Daoy (cell line): ENCODE measurements around the gene ELP4. TPM values are rescaled to one million over a fixed set of nuclear protein-coding genes. Genes with fewer than 3 reads are reported as not detected.
"Not testable (repeated sequence)": the region's sequence is repeated elsewhere in the genome, so short reads cannot be mapped to it uniquely, and the experiment has no call there.

Experiments
- DNase-seq: peaks from one replicate; pipeline ENCODE4 v3.0.0-alpha.2; 2015; ENCODE audit warnings: low read depth
- total RNA-seq: library from RNA; depleted of rRNA; stranded (reverse); fragments of >200 nt; shearing (Covaris generic); gene quantifications from 2 replicates; pipeline ENCODE4 v1.2.3, GENCODE V29; 2014

ELP4 gene
- total RNA-seq, 1 experiment from 2014 or later, result 24.1 TPM

DNA sequence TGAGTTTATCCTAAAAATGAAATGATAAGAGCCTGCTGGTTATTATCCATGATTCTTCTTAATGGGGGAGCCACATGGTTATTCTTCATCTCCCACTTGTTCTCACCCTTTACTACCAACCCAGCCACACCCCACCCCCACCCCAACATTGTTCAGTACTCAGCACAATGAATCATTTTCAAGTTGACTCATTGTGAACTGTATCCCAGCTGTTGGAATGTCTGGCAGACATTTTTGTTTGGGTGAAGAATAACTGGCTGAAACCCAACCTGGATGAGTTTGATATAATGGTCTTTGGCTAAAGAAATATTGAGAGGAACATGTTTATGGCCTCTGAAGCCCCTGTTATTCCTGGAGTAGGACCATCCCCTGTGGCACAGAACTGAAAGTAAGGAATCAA lies 136.2 kb downstream of the ELP4 start:
- peak; percentile 88 for DNase-seq

- no peak for DNase-seq
Observed at GRCh38 chr11:31646216-31646615, 136.6 kb downstream of the ELP4 start.

- DNase-seq, result no peak
Observed at GRCh38 chr11:31649129-31649966, 139.8 kb downstream of the ELP4 start.

DNA sequence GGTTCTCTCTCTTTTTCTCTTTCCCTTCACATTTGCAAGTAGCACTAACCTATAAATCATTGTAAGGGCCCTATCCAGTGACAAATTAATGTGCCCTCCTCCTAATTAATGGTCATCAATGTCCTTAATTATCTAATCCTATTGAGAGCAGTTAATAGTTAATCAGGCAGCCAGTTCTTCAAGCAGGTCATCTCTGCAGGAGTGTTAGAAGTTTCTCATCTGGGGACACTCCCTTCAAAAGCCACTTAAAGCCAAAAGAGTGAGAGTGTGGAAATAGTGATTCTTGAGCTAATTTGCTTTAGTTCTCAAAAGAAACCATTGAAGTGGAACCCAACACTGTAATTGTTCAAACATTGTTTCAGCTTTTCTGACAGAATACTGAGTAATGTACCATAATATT lies 141.6 kb downstream of the ELP4 start:
- no peak for DNase-seq

DNA sequence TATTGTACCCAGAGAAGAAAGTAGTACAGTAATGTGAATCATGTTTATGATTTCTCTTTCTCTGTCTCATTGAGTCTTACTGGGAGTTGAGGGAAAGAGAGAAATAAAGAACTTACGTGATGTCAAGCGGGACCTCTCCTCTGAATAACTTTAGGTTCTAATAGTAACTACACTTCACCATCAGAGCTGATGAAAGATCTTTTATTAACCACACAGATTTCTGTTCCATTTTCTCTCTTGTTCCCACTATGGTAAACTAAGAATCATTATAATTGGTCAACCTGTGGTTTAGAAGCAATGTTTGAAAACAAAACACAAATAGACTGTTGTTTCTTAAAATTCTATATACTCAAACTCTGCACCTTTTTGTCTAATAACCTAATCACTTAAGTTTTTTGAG lies 142.3 kb downstream of the ELP4 start:
- no peak for DNase-seq

DNA sequence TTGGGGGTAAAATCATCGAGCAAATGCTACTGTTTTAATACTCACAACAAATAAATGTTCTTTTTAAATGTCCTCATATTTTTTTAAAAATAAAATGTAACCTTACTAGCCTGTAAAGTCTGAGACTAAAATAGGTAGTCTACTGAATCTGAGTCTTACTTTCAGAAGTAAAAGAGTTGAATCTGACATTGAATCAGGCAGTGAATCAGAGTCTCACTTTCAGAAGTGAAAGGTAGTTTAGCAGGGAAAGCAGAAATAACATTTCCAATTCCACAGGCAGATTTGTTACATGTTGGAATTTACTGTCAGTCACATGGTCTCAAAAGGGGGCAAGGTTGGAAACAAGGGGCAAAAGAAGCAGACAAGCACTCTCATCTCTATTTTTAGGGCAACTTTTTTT lies 143.0 kb downstream of the ELP4 start:
- DNase-seq, result no peak

DNA sequence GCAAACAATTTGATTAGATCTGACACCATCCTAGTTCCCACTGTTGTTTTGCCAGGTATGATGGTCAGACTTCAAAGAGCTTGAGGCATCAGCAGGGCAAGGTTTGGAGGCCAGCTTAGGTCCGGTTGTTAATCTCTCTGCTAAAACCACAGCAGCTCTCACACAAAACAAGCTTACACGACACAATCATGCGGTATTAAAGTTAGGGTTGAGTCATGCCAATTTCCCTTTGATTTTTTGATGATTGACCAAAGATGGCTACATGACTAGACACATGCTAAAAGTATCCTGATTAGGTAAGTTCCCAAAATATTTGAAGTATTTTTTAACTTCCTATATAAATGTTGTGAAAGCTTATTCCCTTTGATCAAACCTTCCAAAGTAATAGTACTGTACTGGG lies 145.9 kb downstream of the ELP4 start:
- peak; percentile 67 for DNase-seq

DNA sequence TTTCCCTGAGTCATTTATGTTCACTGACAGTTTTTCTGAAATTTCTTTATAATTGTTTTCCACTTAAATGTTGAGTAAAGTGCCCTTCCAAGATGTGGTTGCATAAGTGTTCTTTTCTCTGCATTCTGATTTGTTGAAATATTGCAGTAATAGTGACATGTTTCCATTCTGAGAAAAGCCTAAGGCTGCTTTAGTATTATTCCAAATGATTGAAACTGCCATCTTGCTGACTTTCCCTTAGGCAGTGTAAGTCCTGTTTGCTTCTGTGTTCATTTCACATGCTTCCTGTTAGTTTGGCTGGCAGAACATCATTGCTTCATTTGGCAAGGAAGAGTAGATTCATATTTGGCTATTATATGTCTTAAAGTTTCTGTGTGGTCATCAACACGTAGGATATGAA lies 146.5 kb downstream of the ELP4 start:
- peak; percentile 4 for DNase-seq

GRCh38 chr11:31657091-31657490 lies 147.5 kb downstream of the ELP4 start:
- DNase-seq, result no peak

GRCh38 chr11:31664129-31664528 lies 154.6 kb downstream of the ELP4 start:
- DNase-seq, result no peak

- no peak for DNase-seq
Observed at GRCh38 chr11:31664954-31665353, 155.4 kb downstream of the ELP4 start.

- no peak for DNase-seq
Observed at GRCh38 chr11:31671681-31672080, 162.1 kb downstream of the ELP4 start.

- DNase-seq, result not testable (repeated sequence)
Observed at GRCh38 chr11:31673108-31673507, 163.5 kb downstream of the ELP4 start.

DNA sequence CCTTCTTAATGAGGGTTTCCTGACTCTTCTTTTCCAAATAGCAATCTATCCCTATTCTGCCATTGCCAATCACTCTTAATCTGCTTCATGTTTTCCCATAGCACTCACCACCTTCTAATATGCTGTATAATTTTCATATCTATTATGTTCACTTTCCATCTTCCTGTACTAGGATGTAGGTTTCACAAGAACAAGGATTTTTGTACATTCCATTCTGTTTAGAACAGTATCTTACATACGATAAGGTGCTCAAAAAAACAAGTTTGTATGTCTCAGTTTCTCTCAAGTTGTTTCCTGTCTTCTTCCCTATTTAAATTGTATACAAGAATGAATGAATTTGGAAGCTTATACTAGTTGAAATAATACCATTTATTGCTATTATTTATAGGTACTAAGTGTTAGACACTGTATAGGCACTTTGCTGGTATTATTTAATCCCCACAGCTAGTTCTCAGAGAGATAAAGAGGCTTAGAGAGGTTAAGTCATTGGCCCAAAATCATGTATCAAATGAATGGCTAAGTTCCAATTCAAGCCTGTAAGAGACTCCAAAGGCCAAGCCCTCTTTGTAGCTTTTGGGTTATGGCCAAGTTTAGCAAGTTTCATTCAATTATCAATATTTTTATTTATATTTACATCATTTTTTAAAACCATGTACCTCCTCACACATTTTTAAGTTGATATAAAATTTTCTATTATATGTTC lies 166.9 kb downstream of the ELP4 start:
- no peak for DNase-seq

DNA sequence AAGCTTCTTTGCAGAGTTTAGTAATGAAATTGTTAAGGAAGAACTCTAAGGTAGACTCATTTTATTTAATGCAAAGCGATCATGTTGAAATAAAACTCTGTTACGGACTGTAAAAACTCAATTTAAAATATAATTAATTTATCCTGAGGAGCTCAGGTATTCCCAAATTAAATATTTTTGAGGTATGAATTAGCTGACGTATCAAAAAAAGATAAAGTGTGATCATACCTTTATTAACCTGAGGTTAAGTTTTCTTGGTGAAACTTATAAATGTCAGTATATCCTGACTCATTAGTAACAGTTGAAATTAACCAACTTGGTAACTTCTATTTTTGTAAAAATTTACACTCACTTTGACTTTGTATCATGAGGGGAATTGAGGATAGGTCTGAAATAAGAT lies 171.2 kb downstream of the ELP4 start:
- DNase-seq, result no peak

DNA sequence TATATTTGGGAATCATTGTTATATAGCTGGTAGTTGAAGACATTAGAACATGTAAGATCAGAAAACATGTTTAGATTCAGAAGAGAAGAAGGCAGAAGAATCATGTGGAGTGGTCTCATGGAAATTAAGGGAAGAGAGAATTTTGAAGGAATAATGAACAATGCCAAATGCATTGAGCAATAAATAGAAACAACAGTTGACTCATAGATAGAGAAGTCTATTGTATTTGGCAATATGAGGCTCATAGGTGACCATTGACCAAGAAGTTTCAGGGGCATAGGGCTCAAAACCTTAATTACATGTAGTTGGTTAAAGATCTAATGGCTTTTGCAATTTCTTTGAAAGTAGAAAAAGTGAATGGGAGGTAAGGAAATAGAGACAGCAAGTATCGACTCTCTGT lies 177.7 kb downstream of the ELP4 start:
- no peak for DNase-seq

DNA sequence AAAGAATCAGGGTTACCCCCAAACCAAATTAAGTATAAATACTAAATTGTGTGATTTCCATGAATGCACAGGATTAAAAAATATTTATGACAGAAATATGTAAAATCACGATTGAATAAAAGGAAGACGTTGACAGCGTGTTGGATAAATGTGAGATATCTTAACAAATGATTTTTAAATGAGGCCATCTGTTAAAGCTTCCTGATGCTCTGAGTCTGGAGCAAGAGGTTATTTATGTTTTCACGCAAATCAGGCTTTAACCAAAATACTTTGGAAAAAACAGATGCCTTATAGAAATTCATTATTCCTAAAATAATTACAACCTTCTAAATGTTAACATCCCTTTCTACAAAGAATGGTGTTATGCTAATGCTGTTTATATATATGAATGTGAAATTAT lies 178.3 kb downstream of the ELP4 start:
- no peak for DNase-seq

GRCh38 chr11:31689559-31689958 lies 180.0 kb downstream of the ELP4 start:
- no peak for DNase-seq

DNA sequence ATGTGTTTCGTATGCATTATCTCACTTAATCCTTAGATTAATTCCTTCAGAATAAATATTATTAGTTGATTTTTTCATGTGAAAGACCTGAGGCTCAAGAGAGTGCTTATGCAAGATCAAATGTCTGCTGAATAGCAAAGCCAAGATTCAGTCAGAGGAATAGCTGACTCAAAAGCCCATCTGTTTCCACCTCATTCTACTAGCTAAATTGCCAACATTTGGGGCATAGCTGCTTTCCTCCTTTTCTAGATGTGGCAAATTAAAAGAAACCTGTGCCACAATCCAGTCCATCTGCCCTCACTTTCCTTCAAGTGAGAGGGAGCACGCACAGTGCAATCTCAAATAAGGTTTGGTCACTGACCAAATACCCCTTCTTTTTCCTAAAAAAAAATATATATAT lies 180.5 kb downstream of the ELP4 start:
- DNase-seq, result no peak

GRCh38 chr11:31690516-31690915 lies 180.9 kb downstream of the ELP4 start:
- DNase-seq, result no peak

- DNase-seq, result no peak
Observed at GRCh38 chr11:31692466-31692865, 182.9 kb downstream of the ELP4 start.

- not testable (repeated sequence) for DNase-seq
Observed at GRCh38 chr11:31697049-31697448, 187.5 kb downstream of the ELP4 start.

DNA sequence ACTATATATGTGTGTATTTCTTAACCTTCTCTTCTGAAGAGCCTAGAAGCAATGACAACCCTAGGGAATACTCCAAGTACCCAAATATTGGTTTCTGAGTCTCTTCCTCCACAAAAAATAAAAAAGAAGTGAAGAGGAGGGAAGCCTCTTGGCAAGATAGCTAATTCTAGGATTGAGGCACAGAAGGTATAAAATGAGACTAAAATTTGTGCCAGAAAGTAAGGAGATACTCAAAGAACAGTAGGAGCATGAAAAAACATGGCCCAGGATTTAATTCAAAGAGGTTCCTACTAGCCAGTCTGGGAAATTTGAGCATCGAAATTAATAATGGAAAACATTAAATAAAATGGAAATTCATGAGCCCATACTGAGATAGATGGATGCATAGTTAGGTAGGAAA lies 189.5 kb downstream of the ELP4 start:
- DNase-seq, result no peak
